Skeletal muscle tissue (tissue), 4 donors: ENCODE results near the gene CENPW. TPM values are rescaled to one million over a fixed set of nuclear protein-coding genes. Genes with fewer than 3 reads are reported as not detected.

Experiments used
- H3K27ac ChIP-seq: one replicate; pipeline ENCODE4 v1.7.0; 2013; ENCODE audit warnings: mild to moderate bottlenecking, low read depth, low read length, inconsistent platforms
- H3K27me3 ChIP-seq, 3 donors: one replicate each; pipeline ENCODE4 v1.7.0; 2013; ENCODE audit warnings: low read length in 3 of 3; ENCODE audit not compliant: control insufficient read depth in 3 of 3, insufficient read depth in 3 of 3
- H3K36me3 ChIP-seq, 3 donors: one replicate each; pipeline ENCODE4 v1.7.0; 2013; ENCODE audit warnings: low read length in 3 of 3; ENCODE audit not compliant: control insufficient read depth in 3 of 3, insufficient read depth in 3 of 3
- H3K4me1 ChIP-seq, 3 donors: one replicate each; pipeline ENCODE4 v1.7.0; 2013; ENCODE audit warnings: low read length in 3 of 3, mild to moderate bottlenecking in 3 of 3; ENCODE audit not compliant: control insufficient read depth in 3 of 3, insufficient read depth in 3 of 3
- H3K4me3 ChIP-seq, 3 donors: one replicate each; pipeline ENCODE4 v1.7.0; 2013; ENCODE audit warnings: low read length in 3 of 3
- H3K9ac ChIP-seq, 3 donors: one replicate each; pipeline ENCODE4 v1.7.0; 2013; ENCODE audit warnings: low read length in 3 of 3, mild to moderate bottlenecking in 3 of 3, moderate library complexity in 2 of 3, low read depth in 1 of 3
- H3K9me3 ChIP-seq, 3 donors: one replicate each; pipeline ENCODE4 v1.7.0; 2013; ENCODE audit warnings: low read length in 3 of 3; ENCODE audit not compliant: control insufficient read depth in 3 of 3
- total RNA-seq: library from RNA; depleted of rRNA; stranded (reverse); fragments of >200 nt; gene quantifications from one replicate; pipeline ENCODE4 v1.2.3, GENCODE V29; 2014
- donor health status: Osteomylitis.

Gene CENPW
- total RNA-seq, 1 donor from 2014 or later: 4.2 TPM

- H3K9ac ChIP-seq: no peak overlapping the region
- H3K27me3 ChIP-seq: no peaks in the 10 kb centered on the region
- no peak overlapping the region for H3K4me3 ChIP-seq
- no peaks in the 10 kb centered on the region for H3K4me1 ChIP-seq
- H3K9me3 ChIP-seq: no peaks in the 10 kb centered on the region
- no peaks in the 10 kb centered on the region for H3K36me3 ChIP-seq
- H3K27ac ChIP-seq: no peak overlapping the region
These were observed 27.9 kb downstream of the CENPW start for GRCh38 chr6:126367849-126368248.

GRCh38 chr6:126372626-126373025 is 32.7 kb downstream of the CENPW start:
- no peaks in the 10 kb centered on the region for H3K27me3 ChIP-seq
- no peak overlapping the region for H3K4me3 ChIP-seq
- no peak overlapping the region for H3K9ac ChIP-seq
- H3K4me1 ChIP-seq: no peaks in the 10 kb centered on the region
- no peaks in the 10 kb centered on the region for H3K9me3 ChIP-seq
- no peak overlapping the region for H3K27ac ChIP-seq
- H3K36me3 ChIP-seq: no peaks in the 10 kb centered on the region

- Histone ChIP-seq H3K27ac (no peak overlapping the region), H3K4me1 (no peaks in the 10 kb centered on the region), H3K27me3 (no peaks in the 10 kb centered on the region), H3K36me3 (no peaks in the 10 kb centered on the region), H3K4me3 (no peak overlapping the region), H3K9ac (no peak overlapping the region), H3K9me3 (no peaks in the 10 kb centered on the region)
These were observed 33.4 kb downstream of the CENPW start for GRCh38 chr6:126373344-126373743.

- Histone ChIP-seq H3K9ac (no peak overlapping the region), H3K9me3 (no peaks in the 10 kb centered on the region), H3K36me3 (no peaks in the 10 kb centered on the region), H3K27me3 (no peaks in the 10 kb centered on the region), H3K27ac (no peak overlapping the region), H3K4me1 (no peaks in the 10 kb centered on the region), H3K4me3 (no peak overlapping the region)
These were observed 34.5 kb downstream of the CENPW start for GRCh38 chr6:126374372-126374771.

- H3K4me1 ChIP-seq: no peaks in the 10 kb centered on the region
- no peak overlapping the region for H3K27ac ChIP-seq
- no peaks in the 10 kb centered on the region for H3K27me3 ChIP-seq
- no peaks in the 10 kb centered on the region for H3K9me3 ChIP-seq
- H3K9ac ChIP-seq: no peak overlapping the region
- H3K36me3 ChIP-seq: no peaks in the 10 kb centered on the region
- no peak overlapping the region for H3K4me3 ChIP-seq
These were observed 36.8 kb downstream of the CENPW start for GRCh38 chr6:126376682-126377081.

GRCh38 chr6:126377594-126378153 is 37.8 kb downstream of the CENPW start:
- H3K9me3 ChIP-seq: no peaks in the 10 kb centered on the region
- no peaks in the 10 kb centered on the region for H3K36me3 ChIP-seq
- no peak overlapping the region for H3K4me3 ChIP-seq
- H3K4me1 ChIP-seq: no peaks in the 10 kb centered on the region
- H3K27me3 ChIP-seq: no peaks in the 10 kb centered on the region
- H3K27ac ChIP-seq: no peak overlapping the region
- H3K9ac ChIP-seq: no peak overlapping the region

GRCh38 chr6:126380072-126380583 is 40.2 kb downstream of the CENPW start:
- Histone ChIP-seq H3K4me1 (no peaks in the 10 kb centered on the region), H3K27ac (no peak overlapping the region), H3K36me3 (no peaks in the 10 kb centered on the region), H3K9me3 (no peaks in the 10 kb centered on the region), H3K4me3 (no peak overlapping the region), H3K9ac (no peak overlapping the region), H3K27me3 (no peaks in the 10 kb centered on the region)

GRCh38 chr6:126381498-126381897 is 41.6 kb downstream of the CENPW start:
- no peaks in the 10 kb centered on the region for H3K36me3 ChIP-seq
- H3K4me3 ChIP-seq: no peak overlapping the region
- H3K27me3 ChIP-seq: no peaks in the 10 kb centered on the region
- no peaks in the 10 kb centered on the region for H3K9me3 ChIP-seq
- no peak overlapping the region for H3K27ac ChIP-seq
- no peaks in the 10 kb centered on the region for H3K4me1 ChIP-seq
- no peak overlapping the region for H3K9ac ChIP-seq

GRCh38 chr6:126383203-126383602 is 43.3 kb downstream of the CENPW start:
- H3K4me1 ChIP-seq: no peaks in the 10 kb centered on the region
- H3K4me3 ChIP-seq: no peak overlapping the region
- H3K9ac ChIP-seq: no peak overlapping the region
- H3K36me3 ChIP-seq: no peaks in the 10 kb centered on the region
- H3K9me3 ChIP-seq: no peaks in the 10 kb centered on the region
- H3K27ac ChIP-seq: no peak overlapping the region
- H3K27me3 ChIP-seq: no peaks in the 10 kb centered on the region

- no peaks in the 10 kb centered on the region for H3K36me3 ChIP-seq
- H3K9me3 ChIP-seq: no peaks in the 10 kb centered on the region
- H3K4me1 ChIP-seq: no peaks in the 10 kb centered on the region
- H3K9ac ChIP-seq: no peak overlapping the region
- no peak overlapping the region for H3K27ac ChIP-seq
- no peak overlapping the region for H3K4me3 ChIP-seq
- H3K27me3 ChIP-seq: no peaks in the 10 kb centered on the region
These were observed 45.6 kb downstream of the CENPW start for GRCh38 chr6:126385536-126385935.
